Measurements from ENCODE around the gene PLA2G2A.

DNA sequence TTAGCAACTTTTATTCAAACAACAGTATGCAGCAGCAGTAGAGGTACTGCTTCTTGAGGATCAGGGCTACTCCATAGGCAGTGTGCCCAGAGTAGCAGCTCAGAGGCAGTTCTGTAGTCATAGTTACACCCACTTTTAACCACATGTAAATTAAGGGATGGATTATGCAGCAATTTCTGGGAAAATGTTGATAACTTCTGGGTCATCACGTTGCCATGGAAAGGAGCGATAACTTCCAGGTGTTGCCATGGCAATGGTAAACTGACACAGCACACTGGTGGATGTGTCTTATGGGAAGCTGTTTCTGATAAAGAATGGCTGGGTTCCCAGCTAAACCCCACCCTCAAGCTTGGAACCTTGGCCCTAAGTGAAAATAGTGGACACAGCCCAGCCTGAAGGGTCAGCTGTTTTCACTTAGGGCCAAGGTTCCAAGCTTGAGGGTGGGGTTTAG, 29.0 kb upstream of the PLA2G2A start:
- TF ChIP-seq, protein P1, sequence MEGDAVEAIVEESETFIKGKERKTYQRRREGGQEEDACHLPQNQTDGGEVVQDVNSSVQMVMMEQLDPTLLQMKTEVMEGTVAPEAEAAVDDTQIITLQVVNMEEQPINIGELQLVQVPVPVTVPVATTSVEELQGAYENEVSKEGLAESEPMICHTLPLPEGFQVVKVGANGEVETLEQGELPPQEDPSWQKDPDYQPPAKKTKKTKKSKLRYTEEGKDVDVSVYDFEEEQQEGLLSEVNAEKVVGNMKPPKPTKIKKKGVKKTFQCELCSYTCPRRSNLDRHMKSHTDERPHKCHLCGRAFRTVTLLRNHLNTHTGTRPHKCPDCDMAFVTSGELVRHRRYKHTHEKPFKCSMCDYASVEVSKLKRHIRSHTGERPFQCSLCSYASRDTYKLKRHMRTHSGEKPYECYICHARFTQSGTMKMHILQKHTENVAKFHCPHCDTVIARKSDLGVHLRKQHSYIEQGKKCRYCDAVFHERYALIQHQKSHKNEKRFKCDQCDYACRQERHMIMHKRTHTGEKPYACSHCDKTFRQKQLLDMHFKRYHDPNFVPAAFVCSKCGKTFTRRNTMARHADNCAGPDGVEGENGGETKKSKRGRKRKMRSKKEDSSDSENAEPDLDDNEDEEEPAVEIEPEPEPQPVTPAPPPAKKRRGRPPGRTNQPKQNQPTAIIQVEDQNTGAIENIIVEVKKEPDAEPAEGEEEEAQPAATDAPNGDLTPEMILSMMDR (IDR thresholded peaks at IDR 0.05) = no peak
- no peak for TF ChIP-seq POLR2A (IDR thresholded peaks at IDR 0.05)

Measured in right lobe of liver (tissue), 4 donors.